NCI-H446 (cell line): Measurements from ENCODE around the gene SPTBN4.
A peak's percentile ranks its signal among the peaks of the same experiment; 100 is the strongest.

ENCODE experiments used
- DNase-seq, 2 experiments: peaks; one replicate each; lab custom pipeline; 2025; lab: John Stamatoyannopoulos, UW

SPTBN4 gene

GRCh38 chr19:40604647-40605215 is 137.9 kb downstream of the SPTBN4 start:
- no peak for DNase-seq

GRCh38 chr19:40605216-40605971 is 138.6 kb downstream of the SPTBN4 start:
- peak in 1 of 2 experiments; percentile 59 for DNase-seq

- DNase-seq: no peak
Observed at GRCh38 chr19:40607311-40608239, 140.8 kb downstream of the SPTBN4 start.

- DNase-seq: no peak
Observed at GRCh38 chr19:40608240-40608621, 141.4 kb downstream of the SPTBN4 start.

- no peak for DNase-seq
Observed at GRCh38 chr19:40608957-40609356, 142.2 kb downstream of the SPTBN4 start.

GRCh38 chr19:40609561-40610395 is 143.0 kb downstream of the SPTBN4 start:
- DNase-seq: peak in 1 of 2 experiments; percentile 70

- no peak for DNase-seq
Observed at GRCh38 chr19:40610396-40611064, 143.7 kb downstream of the SPTBN4 start.

- no peak for DNase-seq
Observed at GRCh38 chr19:40611096-40611495, 144.3 kb downstream of the SPTBN4 start.

- DNase-seq: no peak
Observed at GRCh38 chr19:40611900-40612698, 145.3 kb downstream of the SPTBN4 start.

- peak in 1 of 2 experiments; percentile 63 for DNase-seq
Observed at GRCh38 chr19:40612831-40613689, 146.3 kb downstream of the SPTBN4 start.

- peak; percentile 72 to 86 for DNase-seq
Observed at GRCh38 chr19:40613690-40614621, 147.2 kb downstream of the SPTBN4 start.

- DNase-seq: peak; percentile 54 to 85
Observed at GRCh38 chr19:40614622-40615411, 148.0 kb downstream of the SPTBN4 start.

- DNase-seq: no peak
Observed at GRCh38 chr19:40616178-40616577, 149.4 kb downstream of the SPTBN4 start.

- DNase-seq: no peak
Observed at GRCh38 chr19:40616941-40617340, 150.1 kb downstream of the SPTBN4 start.

GRCh38 chr19:40617961-40618360 is 151.2 kb downstream of the SPTBN4 start:
- DNase-seq: no peak

GRCh38 chr19:40619333-40620160 is 152.7 kb downstream of the SPTBN4 start:
- DNase-seq: no peak

GRCh38 chr19:40620161-40620485 is 153.3 kb downstream of the SPTBN4 start:
- no peak for DNase-seq
